HG02759 (cell line): Measurements from ENCODE around the gene NHEJ1.

ENCODE experiments used
- ATAC-seq: cut with Tn5 transposase; IDR thresholded peaks from one replicate; pipeline ENCODE4 v1.9.1; 2021; ENCODE audit warnings: mild to moderate bottlenecking, moderate library complexity; ENCODE audit not compliant: unreplicated experiment

Gene NHEJ1

GRCh38 chr2:219125225-219125885 is 35.3 kb downstream of the NHEJ1 start:
- ATAC-seq, result no peak

DNA sequence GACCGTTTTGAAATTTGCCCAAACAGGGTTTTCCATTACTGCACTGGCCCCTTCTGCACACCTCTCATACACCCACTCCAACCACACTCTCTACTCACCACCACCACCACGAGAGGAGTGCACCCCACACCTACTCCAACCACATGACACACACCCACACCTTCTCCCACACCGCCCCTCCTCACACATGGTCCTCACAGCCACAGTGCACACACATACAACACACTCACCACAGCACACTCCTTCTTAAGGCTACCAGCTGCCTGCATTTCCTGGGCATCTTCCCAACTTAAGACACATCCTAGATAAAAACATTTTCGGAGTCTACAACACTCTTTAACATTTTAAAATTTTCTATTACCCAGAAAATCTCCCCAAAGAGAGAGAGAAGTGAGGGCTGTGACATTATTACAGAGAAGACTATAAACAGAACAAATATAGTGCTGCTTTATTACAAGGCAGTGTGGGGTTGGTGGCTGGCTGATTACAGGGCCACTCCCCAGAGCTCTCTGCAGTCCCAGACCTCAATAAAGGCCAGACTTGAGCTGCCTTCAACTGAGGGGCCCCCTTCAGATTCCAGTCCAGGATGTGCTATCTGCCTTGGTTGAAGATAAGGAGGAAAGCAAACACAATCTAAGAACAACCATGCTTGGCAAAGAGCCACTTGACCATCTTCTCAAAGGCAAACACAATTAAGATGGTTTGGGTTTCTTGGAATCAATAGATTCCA is 36.1 kb downstream of the NHEJ1 start:
- ATAC-seq, result no peak

GRCh38 chr2:219123356-219124135 is 37.1 kb downstream of the NHEJ1 start:
- no peak for ATAC-seq

DNA sequence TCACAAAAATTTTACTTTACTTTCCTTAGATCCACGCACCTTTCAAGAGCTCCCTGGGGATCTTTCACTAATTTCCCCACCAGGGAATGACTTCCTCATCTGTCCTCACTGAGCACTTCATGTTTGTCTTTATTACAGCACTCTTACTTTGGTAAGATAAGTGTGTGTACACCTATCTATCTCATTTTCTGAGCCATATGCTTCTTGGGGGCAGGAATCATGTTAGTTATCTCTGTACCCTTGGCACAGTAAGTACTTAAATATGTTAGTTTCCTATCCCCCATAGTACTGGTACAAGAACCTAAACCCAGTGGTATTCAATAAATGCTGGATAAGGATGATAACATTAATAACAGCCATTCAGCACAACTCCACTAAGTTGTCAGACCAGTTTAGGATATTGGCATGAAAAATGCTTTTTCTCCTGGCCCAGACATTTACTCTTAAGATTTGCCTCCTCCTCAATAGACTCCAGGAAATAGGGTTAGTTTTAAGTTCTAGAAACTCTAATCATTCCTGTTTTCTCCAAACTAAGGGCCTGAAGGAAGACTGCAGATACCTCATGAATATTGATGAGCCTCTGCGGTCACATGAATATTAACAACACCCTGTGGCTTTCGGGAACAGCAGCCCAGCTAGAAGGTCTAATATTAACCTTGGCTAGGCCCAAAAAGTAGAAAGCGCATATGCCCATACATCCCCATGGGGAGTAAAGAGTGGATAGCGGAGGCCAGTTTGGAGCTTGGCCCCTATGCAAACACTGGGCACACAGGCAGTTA is 38.2 kb downstream of the NHEJ1 start:
- no peak for ATAC-seq

GRCh38 chr2:219120082-219120481 is 40.5 kb downstream of the NHEJ1 start:
- ATAC-seq, result no peak

DNA sequence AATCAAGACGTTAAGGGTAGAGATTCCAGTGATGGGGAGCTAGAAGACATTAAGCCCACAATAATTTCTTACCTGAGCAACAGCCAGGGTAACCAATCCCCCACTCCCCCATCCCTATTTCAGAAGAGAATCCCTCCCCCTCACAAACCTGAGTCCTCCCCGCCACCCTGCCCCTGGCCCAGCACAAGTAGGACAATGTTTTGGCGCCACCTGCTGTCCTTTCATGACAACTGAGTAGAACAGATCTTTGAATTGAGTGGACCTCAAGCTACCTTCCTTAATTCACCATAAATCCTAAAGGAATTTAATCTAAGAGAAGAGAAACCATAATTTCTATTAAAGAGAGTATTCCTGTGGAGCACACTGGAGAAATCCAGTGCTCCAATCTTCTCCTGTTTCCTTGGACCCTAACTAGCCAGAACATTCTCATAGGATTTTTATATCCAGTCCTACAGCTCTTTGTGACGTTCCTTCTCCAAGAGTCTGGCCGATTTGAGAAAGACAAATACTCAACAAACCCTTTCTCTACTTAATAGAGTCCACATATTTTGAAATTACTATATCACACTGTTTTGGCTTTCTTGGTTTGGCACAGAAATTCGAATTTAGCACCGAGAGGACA is 41.1 kb downstream of the NHEJ1 start:
- no peak for ATAC-seq

DNA sequence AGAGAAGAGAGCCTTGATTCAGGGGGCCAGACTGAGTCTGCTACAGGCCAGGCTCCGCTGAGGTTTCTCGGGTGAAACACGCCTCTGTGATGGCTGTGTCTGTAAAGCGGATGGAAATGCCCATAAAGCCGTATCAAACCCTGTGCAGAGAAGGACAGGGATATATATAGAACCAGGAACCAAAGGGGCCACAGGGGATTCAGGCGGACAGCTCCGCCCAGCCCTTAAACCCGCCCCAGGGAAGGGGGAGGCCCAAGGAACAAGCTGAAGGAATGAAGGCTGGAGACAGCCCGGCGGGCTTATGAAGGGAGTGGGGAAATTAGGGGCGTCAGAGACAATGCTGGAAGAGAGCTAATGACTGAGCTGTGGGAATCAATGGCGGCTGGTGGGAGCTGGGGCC is 42.1 kb downstream of the NHEJ1 start:
- ATAC-seq, result no peak

- ATAC-seq, result no peak
Measured at GRCh38 chr2:219116776-219117646, 43.6 kb downstream of the NHEJ1 start.

- ATAC-seq, result no peak
Measured at GRCh38 chr2:219112651-219113338, 47.8 kb downstream of the NHEJ1 start.

GRCh38 chr2:219112062-219112406 is 48.6 kb downstream of the NHEJ1 start:
- no peak for ATAC-seq

GRCh38 chr2:219111375-219112061 is 49.1 kb downstream of the NHEJ1 start:
- no peak for ATAC-seq

DNA sequence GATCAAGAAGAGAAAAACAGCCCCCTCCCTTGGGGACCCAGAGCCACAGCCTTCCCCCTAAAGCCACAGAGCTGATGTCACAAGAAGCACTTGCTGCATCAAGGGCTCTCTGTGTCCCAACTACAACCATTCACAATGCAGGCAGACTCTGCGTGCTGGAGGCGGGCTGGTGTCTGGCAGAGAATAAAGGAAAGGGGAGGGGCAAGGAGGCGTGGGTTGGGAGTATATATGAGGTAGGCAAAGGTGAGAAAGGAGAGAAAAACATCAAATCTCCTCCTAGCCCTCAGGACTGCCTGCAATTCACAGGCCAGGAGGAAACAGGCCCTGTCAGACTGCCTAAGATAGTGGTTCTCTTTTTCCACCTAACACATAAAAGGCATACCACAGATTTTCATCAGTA is 51.1 kb downstream of the NHEJ1 start:
- ATAC-seq, result no peak

- ATAC-seq, result no peak
Measured at GRCh38 chr2:219107758-219108157, 52.9 kb downstream of the NHEJ1 start.

GRCh38 chr2:219106251-219106650 is 54.4 kb downstream of the NHEJ1 start:
- ATAC-seq, result no peak

- ATAC-seq, result no peak
Measured at GRCh38 chr2:219104107-219105035, 56.2 kb downstream of the NHEJ1 start.

DNA sequence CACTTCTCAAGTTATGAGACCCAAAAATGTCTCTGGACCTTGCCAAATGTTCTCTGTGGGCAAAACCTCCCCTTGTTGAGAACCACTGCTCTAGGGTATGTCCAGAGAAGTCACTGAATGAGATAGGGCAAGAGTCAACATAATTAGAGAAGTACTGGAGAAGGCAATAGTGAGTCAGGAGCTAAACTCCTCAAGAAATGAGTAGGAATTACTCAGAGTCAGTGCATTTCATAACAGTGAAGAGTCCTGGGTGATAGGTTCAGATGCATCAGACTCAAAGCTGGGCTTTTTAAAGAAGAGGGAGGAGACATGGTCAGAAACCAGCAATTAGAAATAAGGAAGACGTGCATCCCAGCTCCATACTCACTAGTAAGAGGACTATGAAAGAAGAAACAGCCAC is 61.3 kb downstream of the NHEJ1 start:
- ATAC-seq, result no peak

DNA sequence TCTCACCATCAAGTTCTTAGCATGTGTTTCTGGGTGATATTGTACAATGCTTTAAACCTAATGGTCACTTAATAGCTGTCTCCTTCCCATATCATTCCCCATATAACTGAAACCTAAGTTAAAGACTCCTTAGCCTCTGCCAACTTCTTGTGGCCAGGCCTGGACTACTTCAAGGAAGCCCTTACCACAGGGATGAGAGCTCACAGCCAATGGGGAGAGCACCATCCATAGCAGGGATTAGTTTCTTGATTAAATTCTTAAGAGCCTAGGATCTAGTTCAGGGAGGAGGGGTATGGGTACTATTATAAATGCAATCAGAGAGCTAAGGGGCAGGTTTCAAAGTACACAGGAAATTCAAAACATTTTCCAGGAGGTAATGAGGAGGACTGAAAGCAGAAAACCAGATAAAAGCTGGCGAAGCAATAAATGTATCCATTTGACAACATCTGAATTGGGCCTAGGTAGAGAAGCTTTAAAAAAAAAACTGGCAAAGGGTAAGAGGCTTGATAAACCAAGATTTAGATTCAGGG is 65.1 kb downstream of the NHEJ1 start:
- ATAC-seq, result no peak
